Caco-2 (cell line): ENCODE data around the gene ARHGEF40. TPM values are rescaled to one million over a fixed set of nuclear protein-coding genes. Genes with fewer than 3 reads are reported as not detected.

Experiments used
- BruUV-seq: library from RNA; stranded (reverse); fragments of 400-500 nt; replicated peaks from 2 replicates; lab custom pipeline; 2021; lab: Mats Ljungman, UMichigan
- CTCF ChIA-PET: fragments of 300-600 bp; sonication (Branson Sonifier 250); formaldehyde crosslinking; loops from one replicate; lab custom pipeline; 2022; ENCODE audit warnings: antibody characterized with exemption; lab: Charles Lee
- POLR2A ChIA-PET: fragments of 300-600 bp; sonication (Branson Sonifier 250); formaldehyde crosslinking; loops from one replicate; lab custom pipeline; 2022; ENCODE audit warnings: antibody characterized with exemption; lab: Charles Lee
- DNase-seq, 2 experiments: peaks; one replicate each; pipeline versions ENCODE4 v3.0.0 to v3.0.0-alpha.2; 2020 to 2022
- H3K27me3 ChIP-seq: replicated peaks from 2 replicates; pipeline ENCODE4 v1.6.0; 2011; ENCODE audit warnings: low read length; ENCODE audit not compliant: control insufficient read depth, insufficient read depth
- H3K36me3 ChIP-seq: 2 replicates; pipeline ENCODE4 v1.5.1; 2011; ENCODE audit warnings: low read length; ENCODE audit not compliant: control insufficient read depth, insufficient read depth
- H3K4me1 ChIP-seq: fragments of 250-450 bp; sonication (Bioruptor Pico); 2 replicates; pipeline ENCODE4 v1.5.1; 2020; ENCODE audit warnings: mild to moderate bottlenecking
- H3K4me3 ChIP-seq: 2 replicates; pipeline ENCODE4 v1.5.1; 2011; ENCODE audit warnings: low read depth, mild to moderate bottlenecking, control low read depth, low read length
- H3K9me3 ChIP-seq: fragments of 250-450 bp; sonication (Bioruptor Pico); 2 replicates; pipeline ENCODE4 v1.5.1; 2020; ENCODE audit warnings: mild to moderate bottlenecking, moderate library complexity
- H3K27ac Mint-ChIP-seq: one replicate; pipeline ENCODE4 v1.8.0; 2022; ENCODE audit warnings: mixed read lengths; ENCODE audit not compliant: unreplicated experiment
- H3K27me3 Mint-ChIP-seq: one replicate; pipeline ENCODE4 v1.8.0; 2022; ENCODE audit warnings: mixed read lengths; ENCODE audit not compliant: insufficient read depth, unreplicated experiment
- H3K36me3 Mint-ChIP-seq: one replicate; pipeline ENCODE4 v1.8.0; 2022; ENCODE audit warnings: mild to moderate bottlenecking, mixed read lengths; ENCODE audit not compliant: insufficient read depth, unreplicated experiment
- H3K4me1 Mint-ChIP-seq: one replicate; pipeline ENCODE4 v1.8.0; 2022; ENCODE audit warnings: low read depth, mixed read lengths; ENCODE audit not compliant: unreplicated experiment
- H3K4me3 Mint-ChIP-seq: one replicate; pipeline ENCODE4 v1.8.0; 2022; ENCODE audit warnings: mild to moderate bottlenecking, moderate library complexity, mixed read lengths; ENCODE audit not compliant: unreplicated experiment
- H3K9me3 Mint-ChIP-seq: one replicate; pipeline ENCODE4 v1.8.0; 2022; ENCODE audit warnings: mixed read lengths; ENCODE audit not compliant: unreplicated experiment
- CTCF ChIP-seq, 2 experiments: fragments of 200-600 bp in 1 of 2; IDR thresholded peaks; 1 replicate in 1 of 2; 2 replicates in 1 of 2; pipeline versions ENCODE4 v1.5.1 to v1.8.0; 2011 to 2022; ENCODE audit warnings: antibody characterized with exemption in 1 of 2, control low read depth in 1 of 2, inconsistent platforms in 1 of 2, low read depth in 1 of 2, low read length in 1 of 2, mild to moderate bottlenecking in 1 of 2, moderate library complexity in 1 of 2; ENCODE audit not compliant: insufficient read depth in 1 of 2, severe bottlenecking in 1 of 2, unreplicated experiment in 1 of 2
- intact Hi-C: fragments of 100-400 bp; cut with micrococcal nuclease; formaldehyde crosslinking; loops from one replicate; pipeline ENCODE4 v1.10.0; 2022; ENCODE audit not compliant: unreplicated experiment
- total RNA-seq: library from RNA; stranded (reverse); gene quantifications from 2 replicates; pipeline ENCODE4 v1.2.3, GENCODE V29; 2022

Gene ARHGEF40
- total RNA-seq, 1 experiment from 2014 or later: 7.1 TPM

- Mint-ChIP-seq H3K4me3 (no peak overlapping the region), H3K27ac (no peak overlapping the region), H3K9me3 (no peaks in the 10 kb centered on the region), H3K4me1 (peaks cover 7% of the 10 kb centered on the region), H3K36me3 (no peaks in the 10 kb centered on the region), H3K27me3 (no peaks in the 10 kb centered on the region)
- Histone ChIP-seq H3K4me3 (no peak overlapping the region), H3K4me1 (peaks cover 7% of the 10 kb centered on the region), H3K27me3 (no peaks in the 10 kb centered on the region), H3K36me3 (no peaks in the 10 kb centered on the region), H3K9me3 (no peaks in the 10 kb centered on the region)
- ChIA-PET CTCF (interaction anchor here (1.0 to 1.8 kb wide), 2 partner anchors 43 to 46 kb away, joined by 3 to 4 read pairs; no protein-coding TSS in a partner anchor), POLR2A (no interaction called here)
- intact Hi-C loops: loop anchor here (5.0 kb wide), 1 partner anchor 43 kb away; no protein-coding TSS in a partner anchor
- no peak for TF ChIP-seq CTCF (IDR thresholded peaks at IDR 0.05; ENCODE audit: insufficient read depth in 1 of 2, low read depth in 1 of 2, low read length in 1 of 2, severe bottlenecking in 1 of 2, unreplicated experiment in 1 of 2)
- no TSS peak for BruUV-seq
- no peak for DNase-seq
These were observed 10.1 kb upstream of the ARHGEF40 start for GRCh38 chr14:21059842-21060613.

- CTCF ChIA-PET: interaction anchor here (1.1 to 1.8 kb wide), 2 partner anchors 46 to 132 kb away, joined by 3 to 4 read pairs; no protein-coding TSS in a partner anchor
- Histone ChIP-seq H3K9me3 (no peaks in the 10 kb centered on the region), H3K27me3 (no peaks in the 10 kb centered on the region), H3K4me1 (peaks cover 2% of the 10 kb centered on the region; the same call in 1 of the 2 replicates), H3K4me3 (no peak overlapping the region), H3K36me3 (no peaks in the 10 kb centered on the region)
- no peak overlapping the region for H3K27ac Mint-ChIP-seq
- POLR2A ChIA-PET: no interaction called here
- no peak for DNase-seq
- intact Hi-C loops: no loop called here
- peaks cover 3% of the 10 kb centered on the region for H3K27me3 Mint-ChIP-seq
- no TSS peak for BruUV-seq
- H3K9me3 Mint-ChIP-seq: no peaks in the 10 kb centered on the region
- peak overlapping the region; percentile 5 for H3K4me3 Mint-ChIP-seq
- H3K4me1 Mint-ChIP-seq: peaks cover 7% of the 10 kb centered on the region
- H3K36me3 Mint-ChIP-seq: no peaks in the 10 kb centered on the region
- no peak for TF ChIP-seq CTCF (IDR thresholded peaks at IDR 0.05; ENCODE audit: insufficient read depth in 1 of 2, low read depth in 1 of 2, low read length in 1 of 2, severe bottlenecking in 1 of 2, unreplicated experiment in 1 of 2)
These were observed 9.3 kb upstream of the ARHGEF40 start for GRCh38 chr14:21060614-21061346.

- Mint-ChIP-seq H3K27ac (no peak overlapping the region), H3K27me3 (peaks cover 6% of the 10 kb centered on the region), H3K36me3 (no peaks in the 10 kb centered on the region), H3K4me3 (peak overlapping the region; percentile 5), H3K9me3 (no peaks in the 10 kb centered on the region), H3K4me1 (peaks cover 7% of the 10 kb centered on the region)
- no peak for TF ChIP-seq CTCF (IDR thresholded peaks at IDR 0.05; ENCODE audit: insufficient read depth in 1 of 2, low read depth in 1 of 2, low read length in 1 of 2, severe bottlenecking in 1 of 2, unreplicated experiment in 1 of 2)
- no peaks in the 10 kb centered on the region for H3K27me3 ChIP-seq
- BruUV-seq: no TSS peak
- POLR2A ChIA-PET: no interaction called here
- intact Hi-C loops: no loop called here
- H3K9me3 ChIP-seq: no peaks in the 10 kb centered on the region
- no peak for DNase-seq
- H3K36me3 ChIP-seq: no peaks in the 10 kb centered on the region
- H3K4me3 ChIP-seq: no peak overlapping the region
- no peaks in the 10 kb centered on the region for H3K4me1 ChIP-seq
- CTCF ChIA-PET: interaction anchor here (1.1 to 1.8 kb wide), 2 partner anchors 47 to 132 kb away, joined by 3 to 4 read pairs; no protein-coding TSS in a partner anchor
These were observed 8.8 kb upstream of the ARHGEF40 start for GRCh38 chr14:21061347-21061668.
